HL-60 (cell line): ENCODE data around the gene ZFHX3.

Source experiments
- GABPA ChIP-seq: IDR thresholded peaks from 2 replicates; pipeline ENCODE4 v1.6.1; 2012; ENCODE audit warnings: low read depth
- TF ChIP-seq, protein P1 (sequence below): IDR thresholded peaks from one replicate; pipeline ENCODE4 v1.5.1; 2011; ENCODE audit warnings: low read length, control low read depth, inconsistent platforms; ENCODE audit not compliant: insufficient read depth
- TF ChIP-seq, protein P2 (sequence below): IDR thresholded peaks from 2 replicates; pipeline ENCODE4 v1.6.1; 2012; ENCODE audit warnings: low read depth; ENCODE audit not compliant: insufficient replicate concordance

DNA sequence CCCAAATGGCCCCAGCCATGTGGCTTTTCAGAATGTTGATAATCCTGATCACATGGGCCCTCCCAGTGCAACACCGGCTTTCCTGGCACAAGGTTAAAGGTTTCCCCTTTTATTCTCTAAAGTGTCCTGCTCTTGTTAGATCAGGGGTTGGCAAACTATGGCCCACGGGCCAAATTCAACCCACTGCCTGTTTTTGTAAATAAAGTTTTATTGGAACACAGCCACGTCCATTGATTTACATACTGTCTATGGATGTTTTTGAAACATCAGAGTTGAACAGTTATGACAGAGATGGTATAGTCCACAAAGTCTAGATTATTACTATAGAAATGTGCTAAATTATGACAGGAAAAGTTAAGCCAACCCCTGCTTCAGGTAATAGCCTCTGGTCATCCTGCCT lies 157.3 kb downstream of the ZFHX3 start:
- TF ChIP-seq, protein P1, sequence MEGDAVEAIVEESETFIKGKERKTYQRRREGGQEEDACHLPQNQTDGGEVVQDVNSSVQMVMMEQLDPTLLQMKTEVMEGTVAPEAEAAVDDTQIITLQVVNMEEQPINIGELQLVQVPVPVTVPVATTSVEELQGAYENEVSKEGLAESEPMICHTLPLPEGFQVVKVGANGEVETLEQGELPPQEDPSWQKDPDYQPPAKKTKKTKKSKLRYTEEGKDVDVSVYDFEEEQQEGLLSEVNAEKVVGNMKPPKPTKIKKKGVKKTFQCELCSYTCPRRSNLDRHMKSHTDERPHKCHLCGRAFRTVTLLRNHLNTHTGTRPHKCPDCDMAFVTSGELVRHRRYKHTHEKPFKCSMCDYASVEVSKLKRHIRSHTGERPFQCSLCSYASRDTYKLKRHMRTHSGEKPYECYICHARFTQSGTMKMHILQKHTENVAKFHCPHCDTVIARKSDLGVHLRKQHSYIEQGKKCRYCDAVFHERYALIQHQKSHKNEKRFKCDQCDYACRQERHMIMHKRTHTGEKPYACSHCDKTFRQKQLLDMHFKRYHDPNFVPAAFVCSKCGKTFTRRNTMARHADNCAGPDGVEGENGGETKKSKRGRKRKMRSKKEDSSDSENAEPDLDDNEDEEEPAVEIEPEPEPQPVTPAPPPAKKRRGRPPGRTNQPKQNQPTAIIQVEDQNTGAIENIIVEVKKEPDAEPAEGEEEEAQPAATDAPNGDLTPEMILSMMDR: no peak
- TF ChIP-seq, protein P2, sequence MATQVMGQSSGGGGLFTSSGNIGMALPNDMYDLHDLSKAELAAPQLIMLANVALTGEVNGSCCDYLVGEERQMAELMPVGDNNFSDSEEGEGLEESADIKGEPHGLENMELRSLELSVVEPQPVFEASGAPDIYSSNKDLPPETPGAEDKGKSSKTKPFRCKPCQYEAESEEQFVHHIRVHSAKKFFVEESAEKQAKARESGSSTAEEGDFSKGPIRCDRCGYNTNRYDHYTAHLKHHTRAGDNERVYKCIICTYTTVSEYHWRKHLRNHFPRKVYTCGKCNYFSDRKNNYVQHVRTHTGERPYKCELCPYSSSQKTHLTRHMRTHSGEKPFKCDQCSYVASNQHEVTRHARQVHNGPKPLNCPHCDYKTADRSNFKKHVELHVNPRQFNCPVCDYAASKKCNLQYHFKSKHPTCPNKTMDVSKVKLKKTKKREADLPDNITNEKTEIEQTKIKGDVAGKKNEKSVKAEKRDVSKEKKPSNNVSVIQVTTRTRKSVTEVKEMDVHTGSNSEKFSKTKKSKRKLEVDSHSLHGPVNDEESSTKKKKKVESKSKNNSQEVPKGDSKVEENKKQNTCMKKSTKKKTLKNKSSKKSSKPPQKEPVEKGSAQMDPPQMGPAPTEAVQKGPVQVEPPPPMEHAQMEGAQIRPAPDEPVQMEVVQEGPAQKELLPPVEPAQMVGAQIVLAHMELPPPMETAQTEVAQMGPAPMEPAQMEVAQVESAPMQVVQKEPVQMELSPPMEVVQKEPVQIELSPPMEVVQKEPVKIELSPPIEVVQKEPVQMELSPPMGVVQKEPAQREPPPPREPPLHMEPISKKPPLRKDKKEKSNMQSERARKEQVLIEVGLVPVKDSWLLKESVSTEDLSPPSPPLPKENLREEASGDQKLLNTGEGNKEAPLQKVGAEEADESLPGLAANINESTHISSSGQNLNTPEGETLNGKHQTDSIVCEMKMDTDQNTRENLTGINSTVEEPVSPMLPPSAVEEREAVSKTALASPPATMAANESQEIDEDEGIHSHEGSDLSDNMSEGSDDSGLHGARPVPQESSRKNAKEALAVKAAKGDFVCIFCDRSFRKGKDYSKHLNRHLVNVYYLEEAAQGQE: no peak
- TF ChIP-seq GABPA: no peak
